Prostate gland (tissue), 2 donors: ENCODE data around the gene ATP6V0E2.

ENCODE experiments used
- POLR2A ChIP-seq: fragments of 450-650 bp; IDR thresholded peaks from one replicate; pipeline ENCODE4 v1.6.1; 2016; ENCODE audit warnings: antibody characterized with exemption, mild to moderate bottlenecking
- TF ChIP-seq, protein P1 (sequence below), 4 experiments: fragments of 200-600 bp in 2 of 4; fragments of 450-650 bp in 2 of 4; sonication (generic) in 2 of 4; IDR thresholded peaks; 1 replicate in 3 of 4; 2 replicates in 1 of 4; pipeline ENCODE4 v1.5.1; 2016 to 2019; ENCODE audit warnings: antibody characterized with exemption in 4 of 4, mild to moderate bottlenecking in 2 of 4, moderate library complexity in 2 of 4

GRCh38 chr7:149870274-149870673, 3.5 kb upstream of the ATP6V0E2 start:
- no peak for TF ChIP-seq POLR2A
- TF ChIP-seq, protein P1, sequence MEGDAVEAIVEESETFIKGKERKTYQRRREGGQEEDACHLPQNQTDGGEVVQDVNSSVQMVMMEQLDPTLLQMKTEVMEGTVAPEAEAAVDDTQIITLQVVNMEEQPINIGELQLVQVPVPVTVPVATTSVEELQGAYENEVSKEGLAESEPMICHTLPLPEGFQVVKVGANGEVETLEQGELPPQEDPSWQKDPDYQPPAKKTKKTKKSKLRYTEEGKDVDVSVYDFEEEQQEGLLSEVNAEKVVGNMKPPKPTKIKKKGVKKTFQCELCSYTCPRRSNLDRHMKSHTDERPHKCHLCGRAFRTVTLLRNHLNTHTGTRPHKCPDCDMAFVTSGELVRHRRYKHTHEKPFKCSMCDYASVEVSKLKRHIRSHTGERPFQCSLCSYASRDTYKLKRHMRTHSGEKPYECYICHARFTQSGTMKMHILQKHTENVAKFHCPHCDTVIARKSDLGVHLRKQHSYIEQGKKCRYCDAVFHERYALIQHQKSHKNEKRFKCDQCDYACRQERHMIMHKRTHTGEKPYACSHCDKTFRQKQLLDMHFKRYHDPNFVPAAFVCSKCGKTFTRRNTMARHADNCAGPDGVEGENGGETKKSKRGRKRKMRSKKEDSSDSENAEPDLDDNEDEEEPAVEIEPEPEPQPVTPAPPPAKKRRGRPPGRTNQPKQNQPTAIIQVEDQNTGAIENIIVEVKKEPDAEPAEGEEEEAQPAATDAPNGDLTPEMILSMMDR (IDR thresholded peaks at IDR 0.05), result no peak
